H1 (cell line): Measurements from ENCODE around the gene SMC3.

Experiments
- CHD2 ChIP-seq: IDR thresholded peaks from 2 replicates; pipeline ENCODE4 v1.6.1; 2012; ENCODE audit warnings: low read length, improper control_type of control experiment
- EZH2 ChIP-seq: fragments of 200-600 bp; sonication (generic); IDR thresholded peaks from 2 replicates; pipeline ENCODE4 v1.7.1; 2012; ENCODE audit warnings: low read depth, mild to moderate bottlenecking, moderate library complexity, low read length, inconsistent platforms; ENCODE audit not compliant: severe bottlenecking
- JUN ChIP-seq: IDR thresholded peaks from 2 replicates; pipeline ENCODE4 v1.6.1; 2011; ENCODE audit warnings: low read depth, mild to moderate bottlenecking, improper control_type of control experiment, low read length
- POLR2A ChIP-seq, 2 experiments: IDR thresholded peaks; 1 replicate in 1 of 2; 2 replicates in 1 of 2; pipeline ENCODE4 v1.6.1; 2011; ENCODE audit warnings: low read depth in 2 of 2, low read length in 2 of 2, mild to moderate bottlenecking in 2 of 2; ENCODE audit errors: control extremely low read depth in 1 of 2
- POLR2AphosphoS5 ChIP-seq: IDR thresholded peaks from 2 replicates; pipeline ENCODE4 v1.6.1; 2011; ENCODE audit warnings: low read depth, low read length
- RFX5 ChIP-seq: IDR thresholded peaks from 2 replicates; pipeline ENCODE4 v1.6.1; 2011; ENCODE audit warnings: low read depth, low read length, improper control_type of control experiment, borderline replicate concordance
- ZNF274 ChIP-seq: IDR thresholded peaks from 2 replicates; pipeline ENCODE4 v1.7.0; 2012; ENCODE audit warnings: low read length, borderline replicate concordance; ENCODE audit errors: extremely low read depth
- TF ChIP-seq, protein P1 (sequence below), 3 experiments: IDR thresholded peaks; 1 replicate in 2 of 3; 2 replicates in 1 of 3; pipeline versions ENCODE4 v1.5.1 to v1.6.1; 2011; ENCODE audit warnings: low read length in 3 of 3, mild to moderate bottlenecking in 3 of 3, inconsistent platforms in 2 of 3, low read depth in 1 of 3, moderate library complexity in 1 of 3; ENCODE audit not compliant: insufficient read depth in 1 of 3; ENCODE audit errors: control extremely low read depth in 1 of 3
- TF ChIP-seq, protein P2 (sequence below): IDR thresholded peaks from 2 replicates; pipeline ENCODE4 v1.6.1; 2011; ENCODE audit warnings: low read depth, mild to moderate bottlenecking, low read length; ENCODE audit not compliant: insufficient read depth
- TF ChIP-seq, protein P3 (sequence below): IDR thresholded peaks from 2 replicates; pipeline ENCODE4 v1.6.1; 2012; ENCODE audit warnings: inconsistent platforms
- TF ChIP-seq, protein P4 (sequence below): IDR thresholded peaks from 2 replicates; pipeline ENCODE4 v1.6.1; 2012; ENCODE audit warnings: low read length, inconsistent platforms

DNA sequence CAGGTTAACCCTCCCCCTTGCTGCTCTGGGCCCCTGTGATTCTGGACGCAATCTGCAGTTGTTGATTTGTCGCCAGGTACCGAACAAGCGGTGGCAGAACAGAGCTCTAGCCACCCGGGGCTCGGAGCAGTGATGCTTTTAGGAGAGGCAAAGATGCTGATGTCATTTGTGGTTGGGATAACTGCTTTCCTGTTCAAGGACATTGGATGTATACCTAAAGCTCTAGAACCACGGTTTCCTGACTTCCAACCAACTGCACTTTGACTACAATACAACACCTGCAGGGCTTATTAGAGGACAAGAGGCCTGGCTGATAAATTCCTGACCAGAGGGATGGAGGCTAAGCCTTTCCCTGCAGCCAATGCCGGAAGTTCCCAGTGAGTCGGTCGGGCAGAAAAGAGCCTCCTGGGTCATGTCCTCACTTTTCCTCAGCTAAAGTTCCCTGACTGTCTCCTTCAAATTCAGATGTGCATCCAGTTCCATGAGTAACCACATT, 70.1 kb downstream of the SMC3 start:
- TF ChIP-seq, protein P1, sequence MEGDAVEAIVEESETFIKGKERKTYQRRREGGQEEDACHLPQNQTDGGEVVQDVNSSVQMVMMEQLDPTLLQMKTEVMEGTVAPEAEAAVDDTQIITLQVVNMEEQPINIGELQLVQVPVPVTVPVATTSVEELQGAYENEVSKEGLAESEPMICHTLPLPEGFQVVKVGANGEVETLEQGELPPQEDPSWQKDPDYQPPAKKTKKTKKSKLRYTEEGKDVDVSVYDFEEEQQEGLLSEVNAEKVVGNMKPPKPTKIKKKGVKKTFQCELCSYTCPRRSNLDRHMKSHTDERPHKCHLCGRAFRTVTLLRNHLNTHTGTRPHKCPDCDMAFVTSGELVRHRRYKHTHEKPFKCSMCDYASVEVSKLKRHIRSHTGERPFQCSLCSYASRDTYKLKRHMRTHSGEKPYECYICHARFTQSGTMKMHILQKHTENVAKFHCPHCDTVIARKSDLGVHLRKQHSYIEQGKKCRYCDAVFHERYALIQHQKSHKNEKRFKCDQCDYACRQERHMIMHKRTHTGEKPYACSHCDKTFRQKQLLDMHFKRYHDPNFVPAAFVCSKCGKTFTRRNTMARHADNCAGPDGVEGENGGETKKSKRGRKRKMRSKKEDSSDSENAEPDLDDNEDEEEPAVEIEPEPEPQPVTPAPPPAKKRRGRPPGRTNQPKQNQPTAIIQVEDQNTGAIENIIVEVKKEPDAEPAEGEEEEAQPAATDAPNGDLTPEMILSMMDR (IDR thresholded peaks at IDR 0.05; ENCODE audit: control extremely low read depth in 1 of 3, insufficient read depth in 1 of 3, low read depth in 1 of 3, low read length in 3 of 3), result no peak
- TF ChIP-seq, protein P2, sequence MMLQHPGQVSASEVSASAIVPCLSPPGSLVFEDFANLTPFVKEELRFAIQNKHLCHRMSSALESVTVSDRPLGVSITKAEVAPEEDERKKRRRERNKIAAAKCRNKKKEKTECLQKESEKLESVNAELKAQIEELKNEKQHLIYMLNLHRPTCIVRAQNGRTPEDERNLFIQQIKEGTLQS, result no peak
- TF ChIP-seq EZH2, result no peak
- TF ChIP-seq, protein P3, sequence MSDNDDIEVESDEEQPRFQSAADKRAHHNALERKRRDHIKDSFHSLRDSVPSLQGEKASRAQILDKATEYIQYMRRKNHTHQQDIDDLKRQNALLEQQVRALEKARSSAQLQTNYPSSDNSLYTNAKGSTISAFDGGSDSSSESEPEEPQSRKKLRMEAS, result no peak
- TF ChIP-seq RFX5, result peak; percentile 72; the same call in 1 of the 2 replicates
- TF ChIP-seq POLR2AphosphoS5, result no peak
- no peak for TF ChIP-seq ZNF274
- TF ChIP-seq CHD2, result no peak
- TF ChIP-seq, protein P4, sequence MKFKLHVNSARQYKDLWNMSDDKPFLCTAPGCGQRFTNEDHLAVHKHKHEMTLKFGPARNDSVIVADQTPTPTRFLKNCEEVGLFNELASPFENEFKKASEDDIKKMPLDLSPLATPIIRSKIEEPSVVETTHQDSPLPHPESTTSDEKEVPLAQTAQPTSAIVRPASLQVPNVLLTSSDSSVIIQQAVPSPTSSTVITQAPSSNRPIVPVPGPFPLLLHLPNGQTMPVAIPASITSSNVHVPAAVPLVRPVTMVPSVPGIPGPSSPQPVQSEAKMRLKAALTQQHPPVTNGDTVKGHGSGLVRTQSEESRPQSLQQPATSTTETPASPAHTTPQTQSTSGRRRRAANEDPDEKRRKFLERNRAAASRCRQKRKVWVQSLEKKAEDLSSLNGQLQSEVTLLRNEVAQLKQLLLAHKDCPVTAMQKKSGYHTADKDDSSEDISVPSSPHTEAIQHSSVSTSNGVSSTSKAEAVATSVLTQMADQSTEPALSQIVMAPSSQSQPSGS, result no peak
- TF ChIP-seq POLR2A (IDR thresholded peaks at IDR 0.05; ENCODE audit: control extremely low read depth in 1 of 2, low read depth in 2 of 2, low read length in 2 of 2), result no peak
- TF ChIP-seq JUN, result no peak
